Measurements from ENCODE around the gene UGT8.
"Not testable (repeated sequence)": the region's sequence is repeated elsewhere in the genome, so short reads cannot be mapped to it uniquely, and the experiment has no call there.

Gene UGT8

GRCh38 chr4:114616036-114616435 is 17.4 kb downstream of the UGT8 start:
- H3K4me3 ChIP-seq (ENCODE audit: low read length in 2 of 2); H2AFZ ChIP-seq (ENCODE audit: low read length); H3K18ac ChIP-seq (ENCODE audit: low read length); H2BK12ac ChIP-seq (ENCODE audit: low read length); H3K4ac ChIP-seq (ENCODE audit: low read length); H2BK15ac ChIP-seq (ENCODE audit: low read length); H2BK5ac ChIP-seq (ENCODE audit: low read length); H4K8ac ChIP-seq (ENCODE audit: low read depth, low read length); H3K23ac ChIP-seq (ENCODE audit: low read depth, low read length, poor library complexity); H3K27me3 ChIP-seq (ENCODE audit: control insufficient read depth in 3 of 3, insufficient read depth in 3 of 3, low read depth in 1 of 3, low read length in 3 of 3); H3K79me1 ChIP-seq (ENCODE audit: low read depth, low read length); H3K4me2 ChIP-seq (ENCODE audit: insufficient read depth, low read length, poor library complexity, severe bottlenecking); H3K14ac ChIP-seq (ENCODE audit: low read length); H3K4me1 ChIP-seq (ENCODE audit: control insufficient read depth in 2 of 2, insufficient read depth in 1 of 2, low read depth in 1 of 2, low read length in 2 of 2); H4K91ac ChIP-seq (ENCODE audit: low read depth, low read length, poor library complexity); H2BK120ac ChIP-seq (ENCODE audit: low read depth, low read length); H3K9ac ChIP-seq (ENCODE audit: low read depth, low read length, poor library complexity); H3K27ac ChIP-seq (replicated peaks; ENCODE audit: low read length); H2AK5ac ChIP-seq (ENCODE audit: low read depth, low read length); H3K9me3 ChIP-seq (replicated peaks in 1 of 2; ENCODE audit: control insufficient read depth in 2 of 2, insufficient read depth in 1 of 2, low read depth in 1 of 2, low read length in 2 of 2); H3K36me3 ChIP-seq (replicated peaks in 1 of 2; ENCODE audit: control insufficient read depth in 2 of 2, insufficient read depth in 2 of 2, low read length in 2 of 2); DNase-seq (ENCODE audit: low spot score): not testable (repeated sequence)
- no CpG with 5 or more reads among the region's 12 CpGs for WGBS, 2 donors (ENCODE audit: extremely low coverage in 2 of 2, insufficient read length in 2 of 2, insufficient replicate concordance in 1 of 2)

DNA sequence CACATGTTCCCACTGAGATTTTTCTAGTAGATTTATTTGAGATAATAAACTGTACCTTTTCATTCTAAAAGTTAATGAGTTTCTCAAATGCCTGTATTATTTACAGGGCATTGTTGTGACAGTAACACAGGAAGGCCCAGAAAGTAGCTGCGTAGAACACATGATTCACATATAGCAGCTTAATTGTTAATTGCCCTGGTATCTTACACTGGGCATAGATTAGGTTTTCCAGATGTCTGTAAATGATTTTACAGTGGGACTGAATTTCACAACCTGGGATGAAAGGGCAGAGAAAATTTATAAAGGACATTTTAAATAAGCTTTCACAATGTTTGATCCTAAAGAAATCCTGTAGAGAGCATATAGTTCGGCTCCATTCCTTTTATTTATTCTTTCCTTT is 27.6 kb downstream of the UGT8 start:
- H3K9ac ChIP-seq (ENCODE audit: low read depth, low read length, poor library complexity): no peak overlapping the region
- no CpG with 5 or more reads among the region's 2 CpGs for WGBS, 2 donors (ENCODE audit: extremely low coverage in 2 of 2, insufficient read length in 2 of 2, insufficient replicate concordance in 1 of 2)
- H3K4me3 ChIP-seq (ENCODE audit: low read length in 2 of 2): no peak overlapping the region
- H2BK5ac ChIP-seq (ENCODE audit: low read length): no peak overlapping the region
- no peak overlapping the region for H3K14ac ChIP-seq (ENCODE audit: low read length)
- no peak overlapping the region for H2BK12ac ChIP-seq (ENCODE audit: low read length)
- H3K27ac ChIP-seq (replicated peaks; ENCODE audit: low read length): no peak overlapping the region
- no peaks in the 10 kb centered on the region for H3K36me3 ChIP-seq (replicated peaks in 1 of 2; ENCODE audit: control insufficient read depth in 2 of 2, insufficient read depth in 2 of 2, low read length in 2 of 2)
- no peak overlapping the region for H3K23ac ChIP-seq (ENCODE audit: low read depth, low read length, poor library complexity)
- DNase-seq (ENCODE audit: low spot score): no peak
- H2AK5ac ChIP-seq (ENCODE audit: low read depth, low read length): no peak overlapping the region
- no peaks in the 10 kb centered on the region for H3K79me1 ChIP-seq (ENCODE audit: low read depth, low read length)
- H4K8ac ChIP-seq (ENCODE audit: low read depth, low read length): no peak overlapping the region
- H3K4me1 ChIP-seq (ENCODE audit: control insufficient read depth in 2 of 2, insufficient read depth in 1 of 2, low read depth in 1 of 2, low read length in 2 of 2): no peaks in the 10 kb centered on the region
- no peak overlapping the region for H3K4ac ChIP-seq (ENCODE audit: low read length)
- H3K18ac ChIP-seq (ENCODE audit: low read length): no peak overlapping the region
- no peak overlapping the region for H2BK15ac ChIP-seq (ENCODE audit: low read length)
- no peak overlapping the region for H2AFZ ChIP-seq (ENCODE audit: low read length)
- no peak overlapping the region for H4K91ac ChIP-seq (ENCODE audit: low read depth, low read length, poor library complexity)
- H3K4me2 ChIP-seq (ENCODE audit: insufficient read depth, low read length, poor library complexity, severe bottlenecking): no peak overlapping the region
- no peaks in the 10 kb centered on the region for H3K9me3 ChIP-seq (replicated peaks in 1 of 2; ENCODE audit: control insufficient read depth in 2 of 2, insufficient read depth in 1 of 2, low read depth in 1 of 2, low read length in 2 of 2)
- H3K27me3 ChIP-seq (ENCODE audit: control insufficient read depth in 3 of 3, insufficient read depth in 3 of 3, low read depth in 1 of 3, low read length in 3 of 3): no peaks in the 10 kb centered on the region
- no peak overlapping the region for H2BK120ac ChIP-seq (ENCODE audit: low read depth, low read length)

DNA sequence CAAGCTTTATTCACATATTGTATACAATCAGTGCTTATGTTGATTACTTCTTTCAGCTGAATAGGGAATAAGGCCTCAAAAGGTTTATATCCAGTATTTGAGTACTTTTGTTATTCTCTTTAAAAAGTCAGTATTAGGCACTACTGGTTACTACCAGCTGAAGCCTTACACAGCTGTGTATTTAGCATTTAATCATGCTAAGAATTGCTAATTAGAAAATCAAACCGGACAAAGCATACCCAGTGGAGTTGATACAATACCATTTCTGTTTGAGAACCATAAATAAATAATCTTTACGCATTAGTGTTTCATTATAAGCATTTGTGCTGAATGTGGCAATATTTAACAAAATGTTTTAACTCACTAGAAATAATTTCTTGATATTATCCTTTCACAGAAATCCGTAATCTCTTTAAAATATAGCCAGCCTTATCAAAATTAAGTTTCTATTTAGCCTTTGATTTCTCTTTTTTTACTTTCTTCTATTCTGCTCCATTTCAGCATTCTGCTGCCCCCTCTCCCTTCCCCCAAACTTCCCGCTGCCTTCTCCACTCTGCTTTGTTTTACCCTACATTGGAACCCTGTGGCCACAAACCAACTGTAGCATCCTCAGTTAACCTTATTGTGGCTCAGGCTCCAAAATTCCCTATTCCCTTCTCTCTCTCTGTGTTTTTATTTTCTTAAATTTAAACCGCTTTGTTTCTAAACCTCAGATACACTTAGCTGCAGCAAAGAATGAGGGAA is 37.8 kb downstream of the UGT8 start:
- Histone ChIP-seq H2BK12ac (ENCODE audit: low read length) (no peak overlapping the region), H2BK120ac (ENCODE audit: low read depth, low read length) (no peak overlapping the region), H3K27me3 (ENCODE audit: control insufficient read depth in 3 of 3, insufficient read depth in 3 of 3, low read depth in 1 of 3, low read length in 3 of 3) (no peaks in the 10 kb centered on the region), H3K18ac (ENCODE audit: low read length) (no peak overlapping the region), H2AK5ac (ENCODE audit: low read depth, low read length) (no peak overlapping the region), H4K91ac (ENCODE audit: low read depth, low read length, poor library complexity) (no peak overlapping the region), H3K4me1 (ENCODE audit: control insufficient read depth in 2 of 2, insufficient read depth in 1 of 2, low read depth in 1 of 2, low read length in 2 of 2) (no peaks in the 10 kb centered on the region), H3K4me3 (ENCODE audit: low read length in 2 of 2) (no peak overlapping the region), H3K14ac (ENCODE audit: low read length) (no peak overlapping the region), H2AFZ (ENCODE audit: low read length) (no peak overlapping the region), H3K36me3 (replicated peaks in 1 of 2; ENCODE audit: control insufficient read depth in 2 of 2, insufficient read depth in 2 of 2, low read length in 2 of 2) (no peaks in the 10 kb centered on the region), H4K8ac (ENCODE audit: low read depth, low read length) (no peak overlapping the region), H3K4me2 (ENCODE audit: insufficient read depth, low read length, poor library complexity, severe bottlenecking) (no peak overlapping the region), H2BK15ac (ENCODE audit: low read length) (no peak overlapping the region), H3K9me3 (replicated peaks in 1 of 2; ENCODE audit: control insufficient read depth in 2 of 2, insufficient read depth in 1 of 2, low read depth in 1 of 2, low read length in 2 of 2) (no peaks in the 10 kb centered on the region), H3K79me1 (ENCODE audit: low read depth, low read length) (no peaks in the 10 kb centered on the region), H3K9ac (ENCODE audit: low read depth, low read length, poor library complexity) (no peak overlapping the region), H2BK5ac (ENCODE audit: low read length) (no peak overlapping the region), H3K27ac (replicated peaks; ENCODE audit: low read length) (no peak overlapping the region), H3K4ac (ENCODE audit: low read length) (no peak overlapping the region), H3K23ac (ENCODE audit: low read depth, low read length, poor library complexity) (no peak overlapping the region)
- WGBS, 2 donors (ENCODE audit: extremely low coverage in 2 of 2, insufficient read length in 2 of 2, insufficient replicate concordance in 1 of 2): no CpG with 5 or more reads among the region's 5 CpGs
- DNase-seq (ENCODE audit: low spot score): no peak

DNA sequence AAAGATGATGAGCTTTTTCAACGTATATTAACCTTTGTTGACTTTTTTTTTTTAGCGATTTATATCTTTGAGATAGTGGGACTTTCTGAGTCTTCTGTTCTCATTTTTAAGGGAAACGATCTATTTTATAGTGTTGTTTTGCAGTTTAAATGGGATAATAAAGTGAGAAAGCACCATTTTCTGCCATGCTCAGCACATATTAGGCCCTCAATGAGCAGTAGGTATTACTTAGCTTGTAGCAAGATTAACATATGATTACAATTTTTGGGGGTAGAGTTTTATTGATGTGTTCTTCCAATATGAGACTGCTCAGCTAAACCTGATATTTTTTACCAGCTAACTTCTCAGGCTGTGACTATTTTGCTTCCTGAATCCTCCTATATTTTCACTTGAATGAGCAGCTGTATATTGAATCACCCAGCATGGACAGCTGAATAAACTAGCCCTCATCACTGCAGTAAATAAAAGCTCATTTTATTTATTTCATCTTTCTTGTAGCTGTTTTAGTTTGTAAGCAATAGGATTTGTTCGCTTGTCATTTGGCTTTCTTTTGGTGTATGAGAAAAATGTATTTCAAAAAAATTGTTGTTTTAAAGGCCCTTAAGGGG is 43.7 kb downstream of the UGT8 start:
- no peak for DNase-seq (ENCODE audit: low spot score)
- H3K27me3 ChIP-seq (ENCODE audit: control insufficient read depth in 3 of 3, insufficient read depth in 3 of 3, low read depth in 1 of 3, low read length in 3 of 3): no peaks in the 10 kb centered on the region
- WGBS, 2 donors (ENCODE audit: extremely low coverage in 2 of 2, insufficient read length in 2 of 2, insufficient replicate concordance in 1 of 2): no CpG with 5 or more reads among the region's 4 CpGs
- H4K91ac ChIP-seq (ENCODE audit: low read depth, low read length, poor library complexity): no peak overlapping the region
- H3K18ac ChIP-seq (ENCODE audit: low read length): no peak overlapping the region
- no peak overlapping the region for H2AFZ ChIP-seq (ENCODE audit: low read length)
- no peaks in the 10 kb centered on the region for H3K4me1 ChIP-seq (ENCODE audit: control insufficient read depth in 2 of 2, insufficient read depth in 1 of 2, low read depth in 1 of 2, low read length in 2 of 2)
- no peaks in the 10 kb centered on the region for H3K9me3 ChIP-seq (replicated peaks in 1 of 2; ENCODE audit: control insufficient read depth in 2 of 2, insufficient read depth in 1 of 2, low read depth in 1 of 2, low read length in 2 of 2)
- no peaks in the 10 kb centered on the region for H3K36me3 ChIP-seq (replicated peaks in 1 of 2; ENCODE audit: control insufficient read depth in 2 of 2, insufficient read depth in 2 of 2, low read length in 2 of 2)
- no peak overlapping the region for H2BK120ac ChIP-seq (ENCODE audit: low read depth, low read length)
- no peak overlapping the region for H2AK5ac ChIP-seq (ENCODE audit: low read depth, low read length)
- no peak overlapping the region for H2BK15ac ChIP-seq (ENCODE audit: low read length)
- no peak overlapping the region for H3K4me3 ChIP-seq (ENCODE audit: low read length in 2 of 2)
- no peak overlapping the region for H2BK5ac ChIP-seq (ENCODE audit: low read length)
- no peak overlapping the region for H3K9ac ChIP-seq (ENCODE audit: low read depth, low read length, poor library complexity)
- no peak overlapping the region for H2BK12ac ChIP-seq (ENCODE audit: low read length)
- no peak overlapping the region for H3K4ac ChIP-seq (ENCODE audit: low read length)
- H3K27ac ChIP-seq (replicated peaks; ENCODE audit: low read length): no peak overlapping the region
- H3K4me2 ChIP-seq (ENCODE audit: insufficient read depth, low read length, poor library complexity, severe bottlenecking): no peak overlapping the region
- no peak overlapping the region for H3K23ac ChIP-seq (ENCODE audit: low read depth, low read length, poor library complexity)
- H3K14ac ChIP-seq (ENCODE audit: low read length): no peak overlapping the region
- no peaks in the 10 kb centered on the region for H3K79me1 ChIP-seq (ENCODE audit: low read depth, low read length)
- no peak overlapping the region for H4K8ac ChIP-seq (ENCODE audit: low read depth, low read length)

Measured in neuronal stem cell (in vitro differentiated cells).